ENCODE measurements around the gene KRT25. TPM values are rescaled to one million over a fixed set of nuclear protein-coding genes. Genes with fewer than 3 reads are reported as not detected.
A peak's percentile ranks its signal among the peaks of the same experiment; 100 is the strongest.

The KRT25 gene
- total RNA-seq, 1 donor from 2014 or later = not detected

- Mint-ChIP-seq H3K4me1 (ENCODE audit: low read depth, unreplicated experiment) (no peaks in the 10 kb centered on the region), H3K4me3 (ENCODE audit: unreplicated experiment) (no peak overlapping the region), H3K9me3 (ENCODE audit: unreplicated experiment) (no peaks in the 10 kb centered on the region), H3K36me3 (ENCODE audit: unreplicated experiment) (peaks cover 5% of the 10 kb centered on the region), H3K27me3 (ENCODE audit: unreplicated experiment) (no peaks in the 10 kb centered on the region), H3K27ac (ENCODE audit: unreplicated experiment) (no peak overlapping the region)
- TF ChIP-seq CTCF (IDR thresholded peaks at IDR 0.05; ENCODE audit: partially characterized antibody, unreplicated experiment) = no peak
- no peak for DNase-seq
These were observed 16.6 kb downstream of the KRT25 start for GRCh38 chr17:40738553-40738952.

- peaks cover 10% of the 10 kb centered on the region for H3K4me1 Mint-ChIP-seq (ENCODE audit: low read depth, unreplicated experiment)
- TF ChIP-seq CTCF (IDR thresholded peaks at IDR 0.05; ENCODE audit: partially characterized antibody, unreplicated experiment) = no peak
- no peak overlapping the region for H3K27ac Mint-ChIP-seq (ENCODE audit: unreplicated experiment)
- no peaks in the 10 kb centered on the region for H3K36me3 Mint-ChIP-seq (ENCODE audit: unreplicated experiment)
- H3K27me3 Mint-ChIP-seq (ENCODE audit: unreplicated experiment) = no peaks in the 10 kb centered on the region
- no peaks in the 10 kb centered on the region for H3K9me3 Mint-ChIP-seq (ENCODE audit: unreplicated experiment)
- no peak overlapping the region for H3K4me3 Mint-ChIP-seq (ENCODE audit: unreplicated experiment)
- no peak for DNase-seq
These were observed 20.1 kb downstream of the KRT25 start for GRCh38 chr17:40735016-40735415.

- Mint-ChIP-seq H3K9me3 (ENCODE audit: unreplicated experiment) (no peaks in the 10 kb centered on the region), H3K27me3 (ENCODE audit: unreplicated experiment) (no peaks in the 10 kb centered on the region), H3K4me1 (ENCODE audit: low read depth, unreplicated experiment) (peaks cover 12% of the 10 kb centered on the region), H3K4me3 (ENCODE audit: unreplicated experiment) (no peak overlapping the region), H3K27ac (ENCODE audit: unreplicated experiment) (no peak overlapping the region), H3K36me3 (ENCODE audit: unreplicated experiment) (no peaks in the 10 kb centered on the region)
- no peak for TF ChIP-seq CTCF (IDR thresholded peaks at IDR 0.05; ENCODE audit: partially characterized antibody, unreplicated experiment)
- no peak for DNase-seq
These were observed 21.1 kb downstream of the KRT25 start for GRCh38 chr17:40734018-40734417.

GRCh38 chr17:40730970-40731369 lies 24.2 kb downstream of the KRT25 start:
- no peak for DNase-seq
- no peaks in the 10 kb centered on the region for H3K9me3 Mint-ChIP-seq (ENCODE audit: unreplicated experiment)
- no peaks in the 10 kb centered on the region for H3K36me3 Mint-ChIP-seq (ENCODE audit: unreplicated experiment)
- H3K27me3 Mint-ChIP-seq (ENCODE audit: unreplicated experiment) = no peaks in the 10 kb centered on the region
- no peak for TF ChIP-seq CTCF (IDR thresholded peaks at IDR 0.05; ENCODE audit: partially characterized antibody, unreplicated experiment)
- peak overlapping the region; percentile 48 for H3K4me3 Mint-ChIP-seq (ENCODE audit: unreplicated experiment)
- H3K4me1 Mint-ChIP-seq (ENCODE audit: low read depth, unreplicated experiment) = peaks cover 12% of the 10 kb centered on the region
- peak overlapping the region; percentile 91 for H3K27ac Mint-ChIP-seq (ENCODE audit: unreplicated experiment)

- no peak overlapping the region for H3K4me3 Mint-ChIP-seq (ENCODE audit: unreplicated experiment)
- no peak for DNase-seq
- H3K27me3 Mint-ChIP-seq (ENCODE audit: unreplicated experiment) = no peaks in the 10 kb centered on the region
- no peak for TF ChIP-seq CTCF (IDR thresholded peaks at IDR 0.05; ENCODE audit: partially characterized antibody, unreplicated experiment)
- peaks cover 12% of the 10 kb centered on the region for H3K4me1 Mint-ChIP-seq (ENCODE audit: low read depth, unreplicated experiment)
- no peaks in the 10 kb centered on the region for H3K9me3 Mint-ChIP-seq (ENCODE audit: unreplicated experiment)
- H3K27ac Mint-ChIP-seq (ENCODE audit: unreplicated experiment) = no peak overlapping the region
- no peaks in the 10 kb centered on the region for H3K36me3 Mint-ChIP-seq (ENCODE audit: unreplicated experiment)
These were observed 27.5 kb downstream of the KRT25 start for GRCh38 chr17:40727447-40728231.

All from glutamatergic neuron (in vitro differentiated cells).